Small intestine (tissue), 7 donors: ENCODE results near the gene AURKAIP1. TPM values are rescaled to one million over a fixed set of nuclear protein-coding genes. Genes with fewer than 3 reads are reported as not detected.
"Not testable (repeated sequence)": the region's sequence is repeated elsewhere in the genome, so short reads cannot be mapped to it uniquely, and the experiment has no call there.

ENCODE experiments used
- DNase-seq, 2 donors: peaks; one replicate each; pipeline versions ENCODE4 v3.0.0 to v3.0.0-alpha.2; 2013
- FAIRE-seq: peaks from 2 replicates; lab custom pipeline; 2012; peaks lifted over from hg19 to GRCh38; lab: Jason Lieb, UNC
- H3K27ac ChIP-seq, 3 donors: one replicate each; pipeline ENCODE4 v1.5.1; 2013; ENCODE audit warnings: low read length in 2 of 3, mild to moderate bottlenecking in 2 of 3, control low read depth in 1 of 3, inconsistent platforms in 1 of 3, low read depth in 1 of 3, moderate library complexity in 1 of 3
- H3K27me3 ChIP-seq, 3 donors: one replicate each; pipeline ENCODE4 v1.6.1; 2013; ENCODE audit warnings: low read length in 3 of 3, inconsistent platforms in 1 of 3; ENCODE audit not compliant: control insufficient read depth in 3 of 3, insufficient read depth in 3 of 3
- H3K36me3 ChIP-seq, 3 donors: one replicate each; pipeline ENCODE4 v1.6.1; 2013; ENCODE audit warnings: low read length in 3 of 3, inconsistent platforms in 1 of 3, low read depth in 1 of 3, mild to moderate bottlenecking in 1 of 3, moderate library complexity in 1 of 3; ENCODE audit not compliant: control insufficient read depth in 3 of 3, insufficient read depth in 2 of 3
- H3K4me1 ChIP-seq, 3 donors: one replicate each; pipeline ENCODE4 v1.6.1; 2013; ENCODE audit warnings: low read length in 2 of 3, inconsistent platforms in 1 of 3, low read depth in 1 of 3, mild to moderate bottlenecking in 1 of 3, moderate library complexity in 1 of 3; ENCODE audit not compliant: control insufficient read depth in 3 of 3, insufficient read depth in 2 of 3
- H3K4me3 ChIP-seq, 3 donors: one replicate each; pipeline ENCODE4 v1.5.1; 2013; ENCODE audit warnings: low read length in 3 of 3, control low read depth in 1 of 3, inconsistent platforms in 1 of 3, low read depth in 1 of 3, mild to moderate bottlenecking in 1 of 3, moderate library complexity in 1 of 3
- H3K9me3 ChIP-seq, 2 donors: one replicate each; pipeline ENCODE4 v1.6.1; 2013; ENCODE audit warnings: low read depth in 1 of 2, low read length in 1 of 2; ENCODE audit not compliant: control insufficient read depth in 2 of 2, insufficient read depth in 1 of 2
- WGBS, 3 donors: extraction: QIAGEN DNeasy Blood & Tissue Kit; methylation state at CpG; one replicate each; pipeline ENCODE4 v1.1.7; 2013; 5-methylcytosine and 5-hydroxymethylcytosine counted together
- polyA plus RNA-seq, 4 donors: library from polyadenylated mRNA; stranded (reverse) in 3 of 4; unstranded in 1 of 4; fragments of 200-250 nt in 3 of 4; fragments of 120-200 nt in 1 of 4; gene quantifications; one replicate each; pipeline versions ENCODE4 v1.2.1 to v1.2.3, GENCODE V29; 2013
- donor health status: healthy with polysubstance abuse.
- donor health status: control.
- donor health status: control.
- donor health status: Bipolar disorder and iron deficiency.
- donor health status: healthy.

The AURKAIP1 gene
- polyA plus RNA-seq, 4 donors = 88.1 to 382 (median 297) TPM

- 84 to 92% (median 90%) methylated on average over 9 of the region's 9 CpGs for WGBS, 3 donors
- not testable (repeated sequence) for H3K4me3 ChIP-seq, FAIRE-seq, DNase-seq, H3K9me3 ChIP-seq, H3K27me3 ChIP-seq, H3K27ac ChIP-seq
- Histone ChIP-seq H3K36me3 (peaks cover 3 to 69% (median 5%) of the 10 kb centered on the region in 3 donors), H3K4me1 (peaks cover 6 to 31% (median 9%) of the 10 kb centered on the region in 3 donors)
These were observed 27.9 kb upstream of the AURKAIP1 start for GRCh38 chr1:1402901-1403392.

- Histone ChIP-seq H3K4me3 (no peak overlapping the region), H3K27me3 (no peaks in the 10 kb centered on the region), H3K36me3 (peaks cover 3 to 75% (median 5%) of the 10 kb centered on the region in 3 donors), H3K27ac (no peak overlapping the region), H3K4me1 (peaks cover 6 to 36% (median 10%) of the 10 kb centered on the region in 3 donors), H3K9me3 (no peaks in the 10 kb centered on the region)
- WGBS, 3 donors = 75 to 79% (median 77%) methylated on average over 20 of the region's 20 CpGs
- FAIRE-seq (no peak), DNase-seq (peak; percentile 54 to 62)
These were observed 27.3 kb upstream of the AURKAIP1 start for GRCh38 chr1:1402072-1402900.

- Histone ChIP-seq H3K4me3 (peak overlapping the region in 1 of 3 donors; percentile 11), H3K36me3 (peaks cover 3 to 79% (median 5%) of the 10 kb centered on the region in 3 donors), H3K9me3 (no peaks in the 10 kb centered on the region), H3K4me1 (peaks cover 6 to 36% (median 10%) of the 10 kb centered on the region in 3 donors), H3K27ac (peak overlapping the region in 1 of 3 donors; percentile 75), H3K27me3 (no peaks in the 10 kb centered on the region)
- DNase-seq = no peak
- no peak for FAIRE-seq
- 86 to 89% (median 88%) methylated on average over 7 of the region's 7 CpGs for WGBS, 3 donors
These were observed 26.5 kb upstream of the AURKAIP1 start for GRCh38 chr1:1401457-1402010.

- no peak for FAIRE-seq
- peak overlapping the region in 2 of 3 donors; percentile 75 to 90 for H3K27ac ChIP-seq
These were observed 25.8 kb upstream of the AURKAIP1 start for GRCh38 chr1:1400576-1401456.

GRCh38 chr1:1399872-1400575, 25.0 kb upstream of the AURKAIP1 start:
- FAIRE-seq (no peak), DNase-seq (peak; percentile 13)
- Histone ChIP-seq H3K4me1 (peaks cover 0 to 25% (median 7%) of the 10 kb centered on the region in 3 donors), H3K36me3 (peaks cover 9 to 79% (median 9%) of the 10 kb centered on the region in 3 donors), H3K9me3 (no peaks in the 10 kb centered on the region), H3K4me3 (peak overlapping the region; percentile 82 to 99 (median 89)), H3K27me3 (no peaks in the 10 kb centered on the region), H3K27ac (peak overlapping the region; percentile 71 to 90 (median 75))
- WGBS, 3 donors = 3 to 5% (median 4%) methylated on average over 34 of the region's 34 CpGs

More at GRCh38 chr1:1400576-1401456, 25.8 kb upstream of the AURKAIP1 start:
- DNase-seq = peak in 1 of 2 donors; percentile 57
- peaks cover 3 to 78% (median 5%) of the 10 kb centered on the region in 3 donors for H3K36me3 ChIP-seq
- no peaks in the 10 kb centered on the region for H3K9me3 ChIP-seq
- peaks cover 0 to 31% (median 7%) of the 10 kb centered on the region in 3 donors for H3K4me1 ChIP-seq
- WGBS, 3 donors = 77 to 80% (median 79%) methylated on average over 22 of the region's 22 CpGs
- peak overlapping the region in 2 of 3 donors; percentile 82 to 99 for H3K4me3 ChIP-seq
- H3K27me3 ChIP-seq = no peaks in the 10 kb centered on the region

GRCh38 chr1:1399187-1399871, 24.3 kb upstream of the AURKAIP1 start, which contains the start of gene CCNL2:
TSS of gene CCNL2 (minus strand) at chr1:1399335. CDS start at chr1:1399306, 29 bp downstream.
- peak within 1 kb of the TSS; percentile 82 to 99 (median 98) for H3K4me3 ChIP-seq
- H3K27ac ChIP-seq = peak within 1 kb of the TSS; percentile 71 to 90 (median 75)
- H3K36me3 ChIP-seq = peaks cover 9 to 78% (median 11%) of the 10 kb centered on the region in 3 donors
- DNase-seq = peak; percentile 98 to 100
- 0 to 1% (median 0%) methylated on average over 61 to 86 of the region's 86 CpGs for WGBS, 3 donors
- no peaks in the 10 kb centered on the region for H3K27me3 ChIP-seq
- FAIRE-seq = no peak
- H3K9me3 ChIP-seq = no peaks in the 10 kb centered on the region
- H3K4me1 ChIP-seq = peaks cover 0 to 25% (median 7%) of the 10 kb centered on the region in 3 donors

GRCh38 chr1:1398677-1399186, 23.7 kb upstream of the AURKAIP1 start:
- H3K27me3 ChIP-seq = no peaks in the 10 kb centered on the region
- no peaks in the 10 kb centered on the region for H3K9me3 ChIP-seq
- peaks cover 0 to 25% (median 7%) of the 10 kb centered on the region in 3 donors for H3K4me1 ChIP-seq
- H3K27ac ChIP-seq = peak overlapping the region; percentile 54 to 86 (median 72)
- WGBS, 3 donors = 0% methylated on average over 41 to 54 of the region's 54 CpGs
- no peak for FAIRE-seq
- peak overlapping the region; percentile 82 to 99 (median 98) for H3K4me3 ChIP-seq
- peaks cover 7 to 78% (median 11%) of the 10 kb centered on the region in 3 donors for H3K36me3 ChIP-seq
- peak in 1 of 2 donors; percentile 43 for DNase-seq
